ENCODE results near the gene TRIM24.
"Not testable (repeated sequence)": the region's sequence is repeated elsewhere in the genome, so short reads cannot be mapped to it uniquely, and the experiment has no call there.

TRIM24 gene

GRCh38 chr7:138519061-138519798, 59.2 kb downstream of the TRIM24 start:
- no peak overlapping the region for H3K4me3 ChIP-seq (ENCODE audit: low read length)
- DNase-seq (ENCODE audit: low read depth, low spot score): no peak

- DNase-seq (ENCODE audit: low read depth, low spot score): no peak
- H3K4me3 ChIP-seq (ENCODE audit: low read length): no peak overlapping the region
Measured at GRCh38 chr7:138520742-138521141, 60.7 kb downstream of the TRIM24 start.

GRCh38 chr7:138521837-138522461, 61.9 kb downstream of the TRIM24 start:
- DNase-seq (ENCODE audit: low read depth, low spot score): no peak

GRCh38 chr7:138524259-138524658, 64.2 kb downstream of the TRIM24 start:
- DNase-seq (ENCODE audit: low read depth, low spot score): no peak
- H3K4me3 ChIP-seq (ENCODE audit: low read length): no peak overlapping the region

More at GRCh38 chr7:138521837-138522461, 61.9 kb downstream of the TRIM24 start:
- no peak overlapping the region for H3K4me3 ChIP-seq (ENCODE audit: low read length)

- DNase-seq (ENCODE audit: low read depth, low spot score): no peak
- H3K4me3 ChIP-seq (ENCODE audit: low read length): no peak overlapping the region
Measured at GRCh38 chr7:138525757-138526156, 65.7 kb downstream of the TRIM24 start.

GRCh38 chr7:138527746-138528223, 67.7 kb downstream of the TRIM24 start:
- peak; percentile 6 for DNase-seq (ENCODE audit: low read depth, low spot score)
- no peak overlapping the region for H3K4me3 ChIP-seq (ENCODE audit: low read length)

- not testable (repeated sequence) for DNase-seq (ENCODE audit: low read depth, low spot score)
Measured at GRCh38 chr7:138536833-138537232, 76.8 kb downstream of the TRIM24 start.

GRCh38 chr7:138538518-138538917, 78.5 kb downstream of the TRIM24 start:
- no peak for DNase-seq (ENCODE audit: low read depth, low spot score)
- no peak overlapping the region for H3K4me3 ChIP-seq (ENCODE audit: low read length)

More at GRCh38 chr7:138536833-138537232, 76.8 kb downstream of the TRIM24 start:
- not testable (repeated sequence) for H3K4me3 ChIP-seq (ENCODE audit: low read length)

GRCh38 chr7:138538997-138539644, 79.1 kb downstream of the TRIM24 start:
- no peak for DNase-seq (ENCODE audit: low read depth, low spot score)
- no peak overlapping the region for H3K4me3 ChIP-seq (ENCODE audit: low read length)

- no peak for DNase-seq (ENCODE audit: low read depth, low spot score)
- no peak overlapping the region for H3K4me3 ChIP-seq (ENCODE audit: low read length)
Measured at GRCh38 chr7:138542183-138542582, 82.1 kb downstream of the TRIM24 start.

- H3K4me3 ChIP-seq (ENCODE audit: low read length): no peak overlapping the region
- no peak for DNase-seq (ENCODE audit: low read depth, low spot score)
Measured at GRCh38 chr7:138543739-138544138, 83.7 kb downstream of the TRIM24 start.

GRCh38 chr7:138545123-138545522, 85.1 kb downstream of the TRIM24 start:
- DNase-seq (ENCODE audit: low read depth, low spot score): no peak
- H3K4me3 ChIP-seq (ENCODE audit: low read length): no peak overlapping the region

GRCh38 chr7:138546064-138546619, 86.1 kb downstream of the TRIM24 start:
- no peak for DNase-seq (ENCODE audit: low read depth, low spot score)
- H3K4me3 ChIP-seq (ENCODE audit: low read length): no peak overlapping the region

GRCh38 chr7:138546829-138547228, 86.8 kb downstream of the TRIM24 start:
- H3K4me3 ChIP-seq (ENCODE audit: low read length): no peak overlapping the region
- DNase-seq (ENCODE audit: low read depth, low spot score): no peak

GRCh38 chr7:138549082-138549481, 89.0 kb downstream of the TRIM24 start:
- no peak for DNase-seq (ENCODE audit: low read depth, low spot score)

GRCh38 chr7:138550337-138550736, 90.3 kb downstream of the TRIM24 start:
- DNase-seq (ENCODE audit: low read depth, low spot score): no peak
- H3K4me3 ChIP-seq (ENCODE audit: low read length): no peak overlapping the region

More at GRCh38 chr7:138549082-138549481, 89.0 kb downstream of the TRIM24 start:
- H3K4me3 ChIP-seq (ENCODE audit: low read length): no peak overlapping the region

- no peak overlapping the region for H3K4me3 ChIP-seq (ENCODE audit: low read length)
- no peak for DNase-seq (ENCODE audit: low read depth, low spot score)
Measured at GRCh38 chr7:138551102-138551501, 91.0 kb downstream of the TRIM24 start.

- H3K4me3 ChIP-seq (ENCODE audit: low read length): no peak overlapping the region
- no peak for DNase-seq (ENCODE audit: low read depth, low spot score)
Measured at GRCh38 chr7:138553805-138554204, 93.7 kb downstream of the TRIM24 start.

- no peak overlapping the region for H3K4me3 ChIP-seq (ENCODE audit: low read length)
Measured at GRCh38 chr7:138554674-138555073, 94.6 kb downstream of the TRIM24 start.

GRCh38 chr7:138555684-138556083, 95.6 kb downstream of the TRIM24 start:
- DNase-seq (ENCODE audit: low read depth, low spot score): no peak
- no peak overlapping the region for H3K4me3 ChIP-seq (ENCODE audit: low read length)

More at GRCh38 chr7:138554674-138555073, 94.6 kb downstream of the TRIM24 start:
- no peak for DNase-seq (ENCODE audit: low read depth, low spot score)

Data from Jurkat, Clone E6-1 (cell line).